Stimulated activated memory B cell treated with anti-CD40 and anti-IgM and Interleukin-4, amounts not matched to agents 10 μg/mL and 1 μg/mL and 100 μg/mL, for 72 hours (primary cell): ENCODE measurements around the gene TUBB2B.

Source experiments
- ATAC-seq: fragments of 150-1000 bp; cut with Tn5 transposase; 2 replicates; pipeline ENCODE4 v1.10.0; 2021
- H3K27ac Mint-ChIP-seq: one replicate; pipeline ENCODE4 v1.8.0; 2022; ENCODE audit warnings: mild to moderate bottlenecking, mixed read lengths
- H3K27me3 Mint-ChIP-seq: one replicate; pipeline ENCODE4 v1.8.0; 2022; ENCODE audit warnings: mixed read lengths
- H3K36me3 Mint-ChIP-seq: one replicate; pipeline ENCODE4 v1.8.0; 2022; ENCODE audit warnings: mixed read lengths
- H3K4me1 Mint-ChIP-seq: one replicate; pipeline ENCODE4 v1.8.0; 2022; ENCODE audit warnings: mixed read lengths
- H3K4me3 Mint-ChIP-seq: one replicate; pipeline ENCODE4 v1.8.0; 2022; ENCODE audit warnings: mild to moderate bottlenecking, moderate library complexity, mixed read lengths
- H3K9me3 Mint-ChIP-seq: one replicate; pipeline ENCODE4 v1.8.0; 2022; ENCODE audit warnings: mixed read lengths

Gene TUBB2B

DNA sequence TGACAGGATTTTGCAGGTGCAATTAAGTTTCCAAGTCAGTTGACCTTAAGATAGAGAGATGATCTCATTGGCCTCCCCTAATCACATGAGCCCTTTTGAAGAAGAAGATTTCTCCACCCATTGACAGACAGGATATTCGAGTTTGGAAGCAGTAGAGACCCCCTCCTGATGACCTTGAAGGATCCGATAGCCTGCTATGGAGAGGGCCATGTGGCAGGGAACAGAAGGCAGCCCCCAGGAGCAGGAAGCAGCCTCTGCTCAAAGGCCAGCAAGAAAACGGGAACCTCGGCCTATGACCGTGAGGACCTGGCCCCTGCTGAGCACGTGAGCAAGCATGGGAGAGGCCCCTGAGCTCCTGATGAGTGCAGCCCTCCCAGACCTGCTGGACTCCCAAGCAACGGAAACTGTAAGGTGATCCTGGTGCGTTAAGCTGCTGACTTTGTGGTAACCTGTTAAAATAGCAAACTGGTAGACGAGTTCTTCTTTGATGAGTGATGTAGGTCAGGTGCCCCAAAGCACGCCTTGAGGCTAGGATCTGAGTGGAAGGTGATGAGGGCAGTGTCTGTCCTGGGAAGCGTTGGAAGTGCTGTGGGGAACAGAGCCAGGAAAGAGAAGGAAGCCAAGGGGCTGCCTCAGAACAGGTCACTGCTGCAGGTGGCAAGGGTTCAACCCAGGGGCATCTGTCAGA, 51.6 kb downstream of the TUBB2B start:
- no peaks in the 10 kb centered on the region for H3K9me3 Mint-ChIP-seq
- peaks cover 41% of the 10 kb centered on the region for H3K27me3 Mint-ChIP-seq
- H3K36me3 Mint-ChIP-seq = no peaks in the 10 kb centered on the region
- peaks cover 5% of the 10 kb centered on the region for H3K4me1 Mint-ChIP-seq
- no peak overlapping the region for H3K4me3 Mint-ChIP-seq
- H3K27ac Mint-ChIP-seq = no peak overlapping the region
- ATAC-seq = no peak
